ENCODE data around the gene BCL2L2.

- TF ChIP-seq CTCF (IDR thresholded peaks at IDR 0.05) = no peak
- no peak for TF ChIP-seq POLR2A (IDR thresholded peaks at IDR 0.05)
Observed at GRCh38 chr14:23285530-23286019, 21.1 kb upstream of the BCL2L2 start.
